ENCODE data around the gene AGAP1.

- TF ChIP-seq CTCF (IDR thresholded peaks at IDR 0.05) (no peak), POLR2A (IDR thresholded peaks at IDR 0.05) (no peak)
These were observed 255.4 kb downstream of the AGAP1 start for GRCh38 chr2:235749121-235749770.
